ENCODE data around the gene NECAP2.

GRCh38 chr1:16445052-16445451, 4.5 kb downstream of the NECAP2 start:
- TF ChIP-seq CTCF (IDR thresholded peaks at IDR 0.05; ENCODE audit: insufficient read depth, low read length): no peak
- TF ChIP-seq GABPA (IDR thresholded peaks at IDR 0.05; ENCODE audit: low read depth): no peak
- no peak for TF ChIP-seq POLR2AphosphoS5 (IDR thresholded peaks at IDR 0.05; ENCODE audit: low read depth)
- no peak for TF ChIP-seq SPI1 (IDR thresholded peaks at IDR 0.05; ENCODE audit: borderline replicate concordance, low read depth)
- no peak for TF ChIP-seq REST (IDR thresholded peaks at IDR 0.05; ENCODE audit: insufficient replicate concordance, low read depth)
